ENCODE results near the gene DEGS1. TPM values are rescaled to one million over a fixed set of nuclear protein-coding genes. Genes with fewer than 3 reads are reported as not detected.

The DEGS1 gene
- total RNA-seq: 10 to 100 TPM; 26.0 to 43.1 TPM

GRCh38 chr1:224182866-224183590 lies at the start of gene DEGS1:
DEGS1 (plus strand) TSS chr1:224183240; CDS start chr1:224183337, 97 bp downstream.
- peaks cover 48% of the 10 kb centered on the region for H3K4me1 Mint-ChIP-seq (ENCODE audit: low read depth)

DNA sequence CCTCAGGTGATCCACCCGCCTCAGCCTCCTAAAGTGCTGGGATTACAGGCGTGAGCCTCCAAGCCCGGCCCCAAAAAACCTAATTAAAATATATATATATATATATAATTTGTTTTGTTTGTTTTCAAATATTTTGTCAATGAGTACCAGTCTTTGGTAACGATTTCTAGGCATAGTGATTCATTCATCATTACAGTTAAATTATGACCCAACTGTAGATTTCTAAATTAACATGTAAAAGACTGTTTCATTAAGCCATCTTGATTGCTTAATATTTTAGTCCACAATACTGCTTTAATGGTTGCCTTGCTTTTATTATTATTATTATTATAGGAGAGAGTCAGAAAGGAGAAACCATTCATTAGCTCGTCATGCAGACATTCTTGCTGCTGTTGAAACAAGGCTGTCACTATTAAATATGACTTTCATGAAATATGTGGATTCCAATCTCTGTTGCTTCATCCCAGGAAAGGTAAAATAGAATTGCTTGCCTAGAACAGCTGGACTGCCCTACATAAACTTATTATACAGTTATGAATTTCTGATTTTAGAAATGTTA lies 49.2 kb upstream of the DEGS1 start:
- Mint-ChIP-seq H3K9me3 (no peaks in the 10 kb centered on the region), H3K4me1 (ENCODE audit: low read depth) (no peaks in the 10 kb centered on the region), H3K36me3 (ENCODE audit: insufficient read depth in 2 of 2) (peaks cover 10 to 28% of the 10 kb centered on the region in 2 donors), H3K27me3 (ENCODE audit: low read depth) (no peaks in the 10 kb centered on the region), H3K4me3 (no peak overlapping the region), H3K27ac (no peak overlapping the region)
- no peak for DNase-seq
- ATAC-seq (replicated peaks in 1 of 2): no peak

More at GRCh38 chr1:224182866-224183590, at the start of gene DEGS1:
- peak within 1 kb of the TSS; percentile 99 for H3K27ac Mint-ChIP-seq
- peaks cover 9% of the 10 kb centered on the region for H3K27me3 Mint-ChIP-seq (ENCODE audit: low read depth)
- ATAC-seq (replicated peaks in 1 of 2): peak; percentile 82 to 84
- H3K4me3 Mint-ChIP-seq: peak within 1 kb of the TSS; percentile 87 to 97
- DNase-seq: peak; percentile 84 to 90
- H3K36me3 Mint-ChIP-seq (ENCODE audit: insufficient read depth in 2 of 2): peaks cover 4 to 5% of the 10 kb centered on the region in 2 donors
- no peaks in the 10 kb centered on the region for H3K9me3 Mint-ChIP-seq

DNA sequence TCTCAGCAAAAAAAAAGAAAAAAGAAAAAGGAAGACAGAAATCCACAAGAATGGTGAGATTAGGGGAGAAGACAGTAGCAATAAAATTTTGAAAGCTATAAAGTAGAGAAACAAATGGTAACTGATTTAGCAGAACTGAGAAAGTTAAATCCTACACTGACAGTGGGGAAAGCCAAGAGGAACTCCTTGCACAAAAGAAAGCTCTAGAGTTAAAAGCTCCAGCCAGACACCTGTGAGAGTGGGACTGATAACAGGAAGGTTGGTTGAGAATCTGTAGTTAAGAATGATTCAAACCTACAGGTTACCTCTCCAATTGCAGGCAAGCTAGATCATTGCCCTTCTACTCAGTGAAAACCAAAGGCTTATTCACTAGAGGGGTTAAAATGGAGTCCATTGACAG lies 45.5 kb upstream of the DEGS1 start:
- DNase-seq: no peak
- no peak overlapping the region for H3K27ac Mint-ChIP-seq
- no peak for ATAC-seq (replicated peaks in 1 of 2)
- H3K9me3 Mint-ChIP-seq: no peaks in the 10 kb centered on the region
- H3K4me1 Mint-ChIP-seq (ENCODE audit: low read depth): no peaks in the 10 kb centered on the region
- no peak overlapping the region for H3K4me3 Mint-ChIP-seq
- peaks cover 1 to 9% of the 10 kb centered on the region in 2 donors for H3K36me3 Mint-ChIP-seq (ENCODE audit: insufficient read depth in 2 of 2)
- H3K27me3 Mint-ChIP-seq (ENCODE audit: low read depth): no peaks in the 10 kb centered on the region

DNA sequence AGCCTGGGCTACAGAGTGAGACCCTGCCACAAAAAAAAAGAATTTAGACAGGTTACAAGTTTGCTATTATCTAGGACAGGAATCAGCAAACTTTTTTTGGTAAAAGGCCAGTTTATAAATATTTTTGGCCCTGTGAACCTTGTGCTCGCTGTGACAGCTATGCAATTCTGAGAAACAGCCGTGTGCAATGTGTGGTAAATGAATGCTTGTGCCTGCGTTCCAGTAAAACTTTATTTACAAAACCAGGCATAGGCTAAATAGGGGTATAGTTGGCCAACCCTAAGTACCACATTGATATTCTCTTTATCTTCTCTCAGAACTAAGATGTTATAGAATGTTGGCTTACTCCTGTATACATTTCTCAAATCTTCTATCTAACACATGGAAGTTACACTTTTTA lies 44.8 kb upstream of the DEGS1 start:
- DNase-seq: no peak
- Mint-ChIP-seq H3K9me3 (no peaks in the 10 kb centered on the region), H3K27me3 (ENCODE audit: low read depth) (no peaks in the 10 kb centered on the region), H3K4me3 (no peak overlapping the region), H3K27ac (no peak overlapping the region), H3K36me3 (ENCODE audit: insufficient read depth in 2 of 2) (peaks cover 2 to 9% of the 10 kb centered on the region in 2 donors), H3K4me1 (ENCODE audit: low read depth) (no peaks in the 10 kb centered on the region)
- ATAC-seq (replicated peaks in 1 of 2): no peak

GRCh38 chr1:224141693-224142092 lies 41.3 kb upstream of the DEGS1 start:
- ATAC-seq (replicated peaks in 1 of 2) (peak; percentile 13 to 31), DNase-seq (no peak)
- no peaks in the 10 kb centered on the region for H3K9me3 Mint-ChIP-seq
- no peak overlapping the region for H3K27ac Mint-ChIP-seq
- no peak overlapping the region for H3K4me3 Mint-ChIP-seq
- H3K36me3 Mint-ChIP-seq (ENCODE audit: insufficient read depth in 2 of 2): peaks cover 3 to 11% of the 10 kb centered on the region in 2 donors
- no peaks in the 10 kb centered on the region for H3K27me3 Mint-ChIP-seq (ENCODE audit: low read depth)
- no peaks in the 10 kb centered on the region for H3K4me1 Mint-ChIP-seq (ENCODE audit: low read depth)

DNA sequence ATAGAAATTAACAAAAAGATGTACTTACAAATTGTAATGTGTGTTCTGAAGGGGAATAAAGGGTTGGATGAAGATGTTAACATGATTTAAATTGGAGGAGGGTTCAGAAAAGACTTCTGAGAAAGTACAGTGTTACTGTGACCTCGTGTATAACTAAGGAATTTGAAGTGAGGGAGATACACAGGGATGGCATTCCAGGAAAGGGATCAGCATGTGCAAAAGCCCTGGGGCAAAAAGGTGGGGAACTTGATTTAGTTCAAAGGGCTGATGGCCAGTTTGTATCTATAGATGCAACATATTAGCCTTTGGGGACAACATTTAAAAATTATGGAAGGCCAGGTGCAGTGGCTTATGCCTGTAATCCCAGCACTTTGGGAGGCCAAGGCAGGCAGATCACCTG lies 33.3 kb upstream of the DEGS1 start:
- Mint-ChIP-seq H3K9me3 (no peaks in the 10 kb centered on the region), H3K27me3 (ENCODE audit: low read depth) (no peaks in the 10 kb centered on the region), H3K36me3 (ENCODE audit: insufficient read depth in 2 of 2) (peaks cover 0 to 2% of the 10 kb centered on the region in 2 donors), H3K4me1 (ENCODE audit: low read depth) (no peaks in the 10 kb centered on the region), H3K27ac (peak overlapping the region; percentile 69), H3K4me3 (no peak overlapping the region)
- ATAC-seq (replicated peaks in 1 of 2) (no peak), DNase-seq (no peak)

DNA sequence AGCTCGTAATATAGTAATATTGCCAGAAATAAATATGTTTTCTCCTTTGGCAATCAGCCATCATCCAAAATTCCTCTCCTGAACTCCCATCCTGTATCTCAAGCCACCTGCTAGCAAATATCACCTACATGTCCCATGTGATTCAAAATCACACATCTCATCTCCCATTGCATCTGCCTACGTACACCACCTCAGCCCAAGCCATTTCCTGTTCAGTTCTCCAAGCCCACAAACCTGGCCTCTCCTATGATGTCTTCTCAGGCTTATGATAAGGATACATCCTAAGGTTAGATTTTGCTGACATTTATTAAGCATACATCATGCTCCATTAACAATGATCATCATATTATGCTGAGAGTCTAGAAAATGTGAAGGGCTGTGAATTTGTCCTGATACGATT lies 31.9 kb upstream of the DEGS1 start:
- H3K4me1 Mint-ChIP-seq (ENCODE audit: low read depth): no peaks in the 10 kb centered on the region
- ATAC-seq (replicated peaks in 1 of 2) (no peak), DNase-seq (no peak)
- no peaks in the 10 kb centered on the region for H3K9me3 Mint-ChIP-seq
- no peak overlapping the region for H3K27ac Mint-ChIP-seq
- no peak overlapping the region for H3K4me3 Mint-ChIP-seq
- H3K36me3 Mint-ChIP-seq (ENCODE audit: insufficient read depth in 2 of 2): peaks cover 0 to 2% of the 10 kb centered on the region in 2 donors
- no peaks in the 10 kb centered on the region for H3K27me3 Mint-ChIP-seq (ENCODE audit: low read depth)

- Mint-ChIP-seq H3K27me3 (ENCODE audit: low read depth) (no peaks in the 10 kb centered on the region), H3K9me3 (no peaks in the 10 kb centered on the region), H3K4me1 (ENCODE audit: low read depth) (no peaks in the 10 kb centered on the region), H3K27ac (no peak overlapping the region), H3K36me3 (ENCODE audit: insufficient read depth in 2 of 2) (peaks cover 0 to 10% of the 10 kb centered on the region in 2 donors), H3K4me3 (no peak overlapping the region)
- DNase-seq: no peak
- no peak for ATAC-seq (replicated peaks in 1 of 2)
Measured at GRCh38 chr1:224157316-224157715, 25.7 kb upstream of the DEGS1 start.

DNA sequence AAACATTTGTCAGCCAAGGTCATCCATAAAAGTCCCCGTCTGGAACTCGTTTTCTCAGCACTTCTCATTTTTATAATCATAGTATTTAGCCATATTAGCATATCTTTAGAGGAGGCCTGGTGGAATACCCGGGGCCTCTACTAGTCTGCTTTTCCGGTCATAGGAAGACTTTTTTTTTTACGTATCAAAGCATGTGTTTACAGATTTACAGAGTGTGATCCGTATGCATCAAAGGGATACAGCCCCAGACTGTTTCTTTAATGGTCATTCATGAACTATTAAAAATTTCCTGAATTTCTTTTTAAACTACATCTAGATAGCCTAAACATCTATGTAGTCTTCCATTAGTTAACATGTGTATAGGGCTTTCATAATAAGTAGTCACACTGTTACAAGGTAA lies 23.5 kb upstream of the DEGS1 start:
- Mint-ChIP-seq H3K27me3 (ENCODE audit: low read depth) (peaks cover 2% of the 10 kb centered on the region), H3K9me3 (no peaks in the 10 kb centered on the region), H3K27ac (no peak overlapping the region), H3K4me1 (ENCODE audit: low read depth) (no peaks in the 10 kb centered on the region), H3K4me3 (no peak overlapping the region), H3K36me3 (ENCODE audit: insufficient read depth in 2 of 2) (peaks cover 0 to 10% of the 10 kb centered on the region in 2 donors)
- no peak for ATAC-seq (replicated peaks in 1 of 2)
- no peak for DNase-seq

- Mint-ChIP-seq H3K27ac (no peak overlapping the region), H3K4me3 (no peak overlapping the region), H3K36me3 (ENCODE audit: insufficient read depth in 2 of 2) (peaks cover 0 to 10% of the 10 kb centered on the region in 2 donors), H3K9me3 (no peaks in the 10 kb centered on the region), H3K4me1 (ENCODE audit: low read depth) (no peaks in the 10 kb centered on the region), H3K27me3 (ENCODE audit: low read depth) (peaks cover 6% of the 10 kb centered on the region)
- DNase-seq: no peak
- no peak for ATAC-seq (replicated peaks in 1 of 2)
Measured at GRCh38 chr1:224160171-224160682, 22.8 kb upstream of the DEGS1 start.

- Mint-ChIP-seq H3K27ac (no peak overlapping the region), H3K36me3 (ENCODE audit: insufficient read depth in 2 of 2) (peaks cover 0 to 4% of the 10 kb centered on the region in 2 donors), H3K27me3 (ENCODE audit: low read depth) (peaks cover 6% of the 10 kb centered on the region), H3K4me3 (no peak overlapping the region), H3K9me3 (no peaks in the 10 kb centered on the region), H3K4me1 (ENCODE audit: low read depth) (no peaks in the 10 kb centered on the region)
- ATAC-seq (replicated peaks in 1 of 2): no peak
- DNase-seq: no peak
Measured at GRCh38 chr1:224162768-224163167, 20.3 kb upstream of the DEGS1 start.

DNA sequence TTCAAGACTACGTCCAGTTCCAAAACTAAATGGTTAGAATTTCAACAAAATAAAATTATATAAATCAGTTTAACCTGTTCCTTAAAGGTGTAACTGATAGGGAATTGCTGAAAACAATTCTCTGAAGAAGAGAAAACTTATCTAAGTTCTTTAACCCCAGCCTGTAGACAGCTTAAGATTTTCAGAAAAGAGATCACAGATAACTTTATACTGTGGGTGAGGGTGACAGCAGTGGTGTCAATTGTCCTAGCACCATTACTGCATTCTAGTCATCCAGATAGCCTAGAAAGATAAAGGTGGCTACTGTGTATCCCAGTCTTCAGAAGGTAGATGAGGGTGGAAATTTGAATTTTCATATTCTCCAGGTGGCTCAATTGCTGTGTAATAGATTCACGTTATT lies 19.7 kb upstream of the DEGS1 start:
- no peaks in the 10 kb centered on the region for H3K9me3 Mint-ChIP-seq
- no peak overlapping the region for H3K27ac Mint-ChIP-seq
- peaks cover 0 to 4% of the 10 kb centered on the region in 2 donors for H3K36me3 Mint-ChIP-seq (ENCODE audit: insufficient read depth in 2 of 2)
- H3K4me1 Mint-ChIP-seq (ENCODE audit: low read depth): peaks cover under 1% of the 10 kb centered on the region
- no peak overlapping the region for H3K4me3 Mint-ChIP-seq
- H3K27me3 Mint-ChIP-seq (ENCODE audit: low read depth): peaks cover 6% of the 10 kb centered on the region
- no peak for ATAC-seq (replicated peaks in 1 of 2)
- no peak for DNase-seq

DNA sequence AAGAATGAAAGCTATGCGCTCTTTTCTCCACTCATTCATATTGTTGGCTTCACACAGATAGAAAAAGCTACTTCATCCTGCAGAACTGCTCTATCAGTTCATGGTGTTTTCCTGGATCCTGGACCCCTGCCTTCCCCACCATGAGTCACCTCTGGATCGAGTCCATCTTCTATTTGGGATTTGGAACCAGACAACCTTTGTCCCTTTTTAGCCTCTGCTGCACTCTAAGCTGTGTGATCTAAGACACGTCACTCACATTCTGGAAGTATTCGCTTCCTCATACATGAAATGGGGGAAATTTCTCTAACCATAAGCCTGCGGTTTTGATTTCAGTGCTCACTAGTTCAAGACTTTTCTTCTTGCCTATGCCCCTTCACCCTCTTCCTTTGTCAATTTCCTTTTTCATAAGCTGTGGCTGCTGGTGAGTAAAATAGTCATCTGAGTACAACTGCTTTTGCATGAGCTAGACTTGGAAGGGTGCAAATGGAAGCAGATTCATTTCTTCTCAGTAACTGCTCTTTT lies 14.1 kb upstream of the DEGS1 start:
- Mint-ChIP-seq H3K4me3 (peak overlapping the region; percentile 49 to 62), H3K4me1 (ENCODE audit: low read depth) (peaks cover 31% of the 10 kb centered on the region), H3K36me3 (ENCODE audit: insufficient read depth in 2 of 2) (peaks cover 8 to 10% of the 10 kb centered on the region in 2 donors), H3K9me3 (peaks cover 5 to 8% of the 10 kb centered on the region in 2 donors), H3K27ac (peak overlapping the region; percentile 10), H3K27me3 (ENCODE audit: low read depth) (peaks cover 6% of the 10 kb centered on the region)
- DNase-seq: peak; percentile 40 to 57
- peak; percentile 96 to 97 for ATAC-seq (replicated peaks in 1 of 2)

All from activated T-cell treated with anti-CD3 and anti-CD28 coated beads, Interleukin-2, amount 50 U/mL, for 72 hours (primary cell).